GM18868 (cell line): Measurements from ENCODE around the gene ZC3H14.
A peak's percentile ranks its signal among the peaks of the same experiment; 100 is the strongest.
"Not testable (repeated sequence)": the region's sequence is repeated elsewhere in the genome, so short reads cannot be mapped to it uniquely, and the experiment has no call there.

Experiments used
- ATAC-seq: cut with Tn5 transposase; IDR thresholded peaks from one replicate; pipeline ENCODE4 v1.9.1; 2021; ENCODE audit warnings: mild to moderate bottlenecking, moderate library complexity; ENCODE audit not compliant: unreplicated experiment

Gene ZC3H14, protein sequence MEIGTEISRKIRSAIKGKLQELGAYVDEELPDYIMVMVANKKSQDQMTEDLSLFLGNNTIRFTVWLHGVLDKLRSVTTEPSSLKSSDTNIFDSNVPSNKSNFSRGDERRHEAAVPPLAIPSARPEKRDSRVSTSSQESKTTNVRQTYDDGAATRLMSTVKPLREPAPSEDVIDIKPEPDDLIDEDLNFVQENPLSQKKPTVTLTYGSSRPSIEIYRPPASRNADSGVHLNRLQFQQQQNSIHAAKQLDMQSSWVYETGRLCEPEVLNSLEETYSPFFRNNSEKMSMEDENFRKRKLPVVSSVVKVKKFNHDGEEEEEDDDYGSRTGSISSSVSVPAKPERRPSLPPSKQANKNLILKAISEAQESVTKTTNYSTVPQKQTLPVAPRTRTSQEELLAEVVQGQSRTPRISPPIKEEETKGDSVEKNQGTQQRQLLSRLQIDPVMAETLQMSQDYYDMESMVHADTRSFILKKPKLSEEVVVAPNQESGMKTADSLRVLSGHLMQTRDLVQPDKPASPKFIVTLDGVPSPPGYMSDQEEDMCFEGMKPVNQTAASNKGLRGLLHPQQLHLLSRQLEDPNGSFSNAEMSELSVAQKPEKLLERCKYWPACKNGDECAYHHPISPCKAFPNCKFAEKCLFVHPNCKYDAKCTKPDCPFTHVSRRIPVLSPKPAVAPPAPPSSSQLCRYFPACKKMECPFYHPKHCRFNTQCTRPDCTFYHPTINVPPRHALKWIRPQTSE

GRCh38 chr14:88562831-88563686, at the start of gene ZC3H14:
Gene ZC3H14, plus strand, starts transcription at chr14:88563037. Its CDS starts 97 bp downstream, at chr14:88563134.
- ATAC-seq, result peak; percentile 94

DNA sequence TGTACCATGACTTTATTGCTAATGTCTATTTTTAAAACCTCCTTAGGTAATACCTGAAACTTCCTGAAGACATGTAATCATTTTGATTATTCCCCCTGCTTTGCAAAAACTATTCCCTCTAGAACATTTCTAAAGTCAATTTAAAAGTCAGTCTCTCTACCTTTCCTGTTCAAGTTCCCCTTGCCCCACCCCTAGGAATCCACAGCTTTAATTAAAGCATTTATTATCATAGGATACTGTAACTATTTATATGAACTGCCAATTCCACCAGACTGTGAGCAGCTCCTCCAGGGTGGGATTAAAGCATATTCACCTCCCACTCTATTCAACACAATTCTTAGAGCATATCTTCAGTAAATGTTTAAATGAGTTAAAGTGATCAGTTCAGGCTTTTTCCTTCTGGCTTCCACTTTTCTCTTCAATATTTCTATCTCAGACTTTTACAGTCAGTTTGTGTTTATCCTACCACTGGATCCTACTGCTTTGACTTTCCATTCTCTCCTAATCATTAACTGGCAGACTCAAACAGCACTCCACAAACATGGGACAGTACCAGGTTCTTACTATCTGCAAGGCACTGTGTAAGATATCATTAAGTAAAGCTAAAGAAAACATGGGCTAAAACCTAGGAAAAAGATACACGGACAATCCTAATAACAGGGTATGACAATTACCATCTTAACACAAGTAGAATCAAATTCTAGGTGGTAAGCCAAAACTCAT, 47.2 kb upstream of the ZC3H14 start:
- no peak for ATAC-seq

DNA sequence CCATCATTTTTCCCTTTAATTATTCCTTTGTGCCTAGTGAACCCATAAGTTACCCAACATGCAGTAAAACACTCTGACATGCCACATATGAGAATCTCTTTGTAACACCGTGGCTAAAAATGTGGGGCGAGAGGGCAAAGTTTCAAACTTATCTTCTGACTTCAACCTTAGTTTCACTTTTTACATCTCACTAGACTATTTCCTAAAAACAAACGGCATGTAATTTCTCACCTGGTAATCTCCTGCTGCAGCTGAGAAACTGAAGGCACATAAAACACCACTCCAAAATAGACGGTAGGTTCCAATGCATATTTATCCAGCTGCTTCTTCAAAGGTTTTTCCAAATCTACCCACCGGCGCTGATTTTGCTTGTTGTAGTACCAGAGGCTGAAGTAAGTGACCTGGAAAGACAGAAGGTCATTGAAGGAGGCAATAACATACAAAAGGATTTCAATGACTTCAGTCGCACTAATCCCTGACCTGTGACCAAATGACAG, 45.9 kb upstream of the ZC3H14 start:
- no peak for ATAC-seq

DNA sequence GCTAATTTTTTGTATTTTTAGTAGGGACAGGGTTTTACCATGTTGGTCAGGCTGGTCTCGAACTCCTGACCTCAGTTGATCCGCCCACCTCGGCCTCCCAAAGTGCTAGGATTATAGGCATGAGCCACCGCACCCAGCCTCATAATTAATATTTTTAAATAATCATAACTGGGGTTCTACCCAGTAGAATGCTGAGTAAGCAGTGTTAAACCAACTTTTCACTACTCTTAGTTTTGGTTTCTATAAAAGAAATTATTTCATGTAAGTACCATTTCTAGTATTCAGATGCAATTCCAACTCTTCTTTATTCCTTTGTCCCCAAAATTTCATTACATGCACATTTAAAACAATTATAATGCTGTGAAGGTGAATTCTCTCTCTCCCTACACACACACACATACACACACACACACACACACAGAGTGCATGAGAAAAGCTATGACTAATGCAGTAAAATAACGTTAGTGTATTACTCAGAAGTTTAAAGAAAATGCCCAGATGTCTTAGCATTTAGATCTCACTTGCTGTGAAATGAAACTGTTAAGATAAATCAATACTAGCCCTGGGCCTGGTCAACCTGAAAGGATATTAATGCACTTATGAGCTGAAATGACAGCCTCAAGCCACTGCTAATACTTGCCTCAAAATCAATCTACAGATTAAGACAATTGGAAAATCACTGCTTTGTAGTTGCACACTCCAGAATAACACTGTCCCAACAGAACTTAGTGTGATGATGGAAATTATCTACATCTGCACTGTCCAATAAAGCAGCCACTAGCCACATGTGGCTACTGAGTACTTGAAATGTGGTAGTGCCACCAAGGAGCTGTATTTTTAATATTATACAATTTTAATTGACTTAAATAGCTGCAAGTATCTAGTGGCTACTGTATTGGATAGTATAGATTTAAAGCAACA, 44.0 kb upstream of the ZC3H14 start:
- ATAC-seq, result no peak

GRCh38 chr14:88519907-88520306, 42.9 kb upstream of the ZC3H14 start:
- no peak for ATAC-seq

DNA sequence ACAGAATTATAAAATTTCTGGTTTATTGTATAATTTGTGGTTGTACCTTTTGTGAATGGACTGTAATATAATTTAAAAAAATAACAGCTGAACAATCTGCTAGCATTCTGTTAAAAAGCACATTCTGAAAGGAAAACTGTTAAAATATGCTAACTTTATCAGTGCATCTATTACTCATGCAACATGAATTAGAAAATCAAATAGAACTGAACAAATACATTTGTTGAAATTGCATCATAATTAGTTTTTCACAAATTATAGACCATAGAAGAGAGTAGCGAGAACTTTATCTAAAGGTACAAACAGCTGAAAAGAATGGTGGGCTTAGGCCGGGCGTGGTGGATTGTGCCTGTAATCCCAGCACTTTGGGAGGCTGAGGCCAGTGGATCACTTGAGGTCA, 41.0 kb upstream of the ZC3H14 start:
- no peak for ATAC-seq

- ATAC-seq, result no peak
Observed at GRCh38 chr14:88522393-88522792, 40.4 kb upstream of the ZC3H14 start.

DNA sequence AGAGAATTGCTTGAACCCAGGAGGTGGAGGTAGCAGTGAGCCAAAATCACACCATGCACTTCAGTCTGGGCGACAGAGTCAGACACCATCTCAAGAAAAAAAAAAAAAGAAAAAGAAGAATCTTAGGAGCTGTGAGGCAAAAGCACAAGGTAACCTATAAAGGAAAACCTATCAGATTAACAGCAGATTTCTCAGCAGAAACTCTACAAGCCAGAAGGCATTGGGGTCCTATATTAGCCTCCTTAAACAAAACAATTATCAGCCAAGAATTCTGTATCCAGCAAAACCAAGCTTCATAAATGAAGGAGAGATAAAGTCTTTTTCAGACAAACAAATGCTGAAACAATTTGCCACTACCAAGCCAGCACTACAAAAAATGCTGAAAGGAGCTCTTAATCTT, 32.9 kb upstream of the ZC3H14 start:
- ATAC-seq, result not testable (repeated sequence)

GRCh38 chr14:88533064-88533602, 29.7 kb upstream of the ZC3H14 start:
- ATAC-seq, result no peak

DNA sequence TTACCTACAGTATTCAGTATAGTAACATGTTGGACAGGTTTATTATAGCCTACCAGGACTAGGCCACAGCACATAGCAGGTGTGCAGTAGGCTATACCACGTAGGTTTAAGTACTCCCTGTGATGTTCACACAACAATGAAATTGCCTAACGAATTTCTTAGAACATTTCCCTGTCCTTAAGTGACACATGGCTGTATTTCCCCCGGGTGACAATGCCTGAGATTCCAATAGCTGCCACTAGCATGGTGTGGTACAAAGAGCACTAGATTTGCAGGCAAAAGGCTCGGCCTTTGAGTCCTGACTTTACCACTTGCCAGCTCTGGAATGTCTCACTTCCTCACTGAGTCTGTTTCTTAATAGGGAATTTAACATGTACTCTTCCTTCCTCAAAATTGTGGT, 27.7 kb upstream of the ZC3H14 start:
- peak; percentile 63 for ATAC-seq

- ATAC-seq, result no peak
Observed at GRCh38 chr14:88535813-88536212, 27.0 kb upstream of the ZC3H14 start.

DNA sequence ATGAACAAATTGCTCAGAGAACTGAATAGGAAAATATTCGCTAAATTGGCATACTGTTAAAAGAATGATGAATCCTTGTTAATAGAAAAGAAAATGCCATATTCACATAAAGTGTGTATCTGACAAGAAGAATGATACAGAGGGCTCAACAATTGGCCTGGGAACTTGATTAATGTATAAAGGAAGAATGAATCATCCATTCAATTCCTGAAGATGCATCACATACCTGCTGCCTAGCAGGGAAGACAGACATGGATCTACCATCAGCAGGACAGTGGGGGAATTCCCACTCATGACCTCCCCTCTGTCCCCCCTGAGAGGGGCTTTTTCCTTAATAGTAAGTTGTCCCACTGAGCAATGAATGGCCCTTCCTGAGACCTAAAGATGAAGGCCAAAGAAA, 21.5 kb upstream of the ZC3H14 start:
- no peak for ATAC-seq

DNA sequence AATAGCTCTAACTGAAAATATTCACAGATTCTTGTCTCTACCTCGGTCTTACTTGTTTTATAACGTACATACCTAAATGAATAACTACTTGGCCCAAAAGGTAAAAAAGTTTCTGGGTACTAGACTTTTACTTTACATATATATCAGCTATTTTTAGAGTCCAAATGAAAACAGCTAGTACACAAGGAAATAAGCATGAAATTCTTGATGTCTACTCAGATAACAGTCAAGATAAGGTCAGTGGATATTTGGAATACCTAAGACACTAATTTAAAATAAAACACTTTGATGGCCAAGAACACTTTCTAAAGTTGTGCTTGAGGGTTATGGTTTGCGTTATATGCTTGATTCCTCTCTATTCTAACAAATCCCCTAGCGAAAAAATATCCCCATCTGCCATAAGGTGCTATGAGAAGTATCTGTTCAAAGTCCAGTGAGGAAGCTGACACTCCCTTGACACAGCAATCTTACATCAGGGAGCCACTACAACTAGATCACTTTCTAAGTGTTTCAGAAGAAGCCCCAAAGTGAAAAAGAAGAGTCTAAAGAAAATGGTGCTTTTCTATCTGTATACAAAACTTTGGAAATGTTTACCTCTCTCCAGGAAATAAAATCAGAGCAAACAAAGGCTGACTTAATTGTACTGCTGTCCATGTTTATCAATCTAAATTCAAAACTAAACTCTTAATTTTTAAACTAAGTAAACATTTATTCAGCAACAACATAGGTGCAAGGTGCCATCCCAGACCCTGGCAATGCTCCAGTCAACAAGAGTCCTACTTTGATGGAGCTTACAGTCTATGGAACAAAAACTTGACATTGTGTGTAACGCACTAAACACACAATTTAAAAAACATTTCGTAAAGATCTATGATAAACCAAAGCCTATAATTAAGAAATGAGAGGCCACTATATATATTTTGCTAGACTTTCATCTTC, 19.7 kb upstream of the ZC3H14 start:
- no peak for ATAC-seq

GRCh38 chr14:88545256-88545655, 17.6 kb upstream of the ZC3H14 start:
- ATAC-seq, result no peak

- ATAC-seq, result peak; percentile 66
Observed at GRCh38 chr14:88546621-88547385, 16.0 kb upstream of the ZC3H14 start.

DNA sequence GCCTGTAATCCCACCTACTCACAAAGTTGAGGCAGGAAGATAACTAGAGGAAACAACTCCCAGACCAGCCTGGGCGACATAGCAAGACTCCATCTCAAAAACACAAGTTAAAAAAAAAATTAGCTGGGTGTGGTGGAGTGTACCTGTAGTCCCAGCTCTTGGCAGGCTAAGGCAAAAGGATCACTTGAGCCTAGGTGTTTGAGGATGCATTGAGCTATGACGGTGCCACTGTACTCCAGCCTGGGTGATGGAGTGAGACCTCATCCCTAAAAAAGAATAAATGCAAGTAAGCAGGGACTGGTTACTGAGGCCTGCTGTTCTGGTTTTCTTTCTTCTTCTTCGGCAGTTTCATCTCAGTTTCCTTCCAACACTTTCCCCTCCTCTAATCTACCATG, 15.5 kb upstream of the ZC3H14 start:
- ATAC-seq, result no peak

- ATAC-seq, result no peak
Observed at GRCh38 chr14:88550078-88550477, 12.8 kb upstream of the ZC3H14 start.
